Activated gamma-delta T cell treated with anti-CD3 and anti-CD28 coated beads, Interleukin-2, amount 50 U/mL, for 16 hours (primary cell): ENCODE results near the gene COL4A2.

Experiments used
- DNase-seq: peaks from one replicate; pipeline ENCODE4 v3.0.0-alpha.2; 2020; ENCODE audit warnings: low read depth

Gene COL4A2

DNA sequence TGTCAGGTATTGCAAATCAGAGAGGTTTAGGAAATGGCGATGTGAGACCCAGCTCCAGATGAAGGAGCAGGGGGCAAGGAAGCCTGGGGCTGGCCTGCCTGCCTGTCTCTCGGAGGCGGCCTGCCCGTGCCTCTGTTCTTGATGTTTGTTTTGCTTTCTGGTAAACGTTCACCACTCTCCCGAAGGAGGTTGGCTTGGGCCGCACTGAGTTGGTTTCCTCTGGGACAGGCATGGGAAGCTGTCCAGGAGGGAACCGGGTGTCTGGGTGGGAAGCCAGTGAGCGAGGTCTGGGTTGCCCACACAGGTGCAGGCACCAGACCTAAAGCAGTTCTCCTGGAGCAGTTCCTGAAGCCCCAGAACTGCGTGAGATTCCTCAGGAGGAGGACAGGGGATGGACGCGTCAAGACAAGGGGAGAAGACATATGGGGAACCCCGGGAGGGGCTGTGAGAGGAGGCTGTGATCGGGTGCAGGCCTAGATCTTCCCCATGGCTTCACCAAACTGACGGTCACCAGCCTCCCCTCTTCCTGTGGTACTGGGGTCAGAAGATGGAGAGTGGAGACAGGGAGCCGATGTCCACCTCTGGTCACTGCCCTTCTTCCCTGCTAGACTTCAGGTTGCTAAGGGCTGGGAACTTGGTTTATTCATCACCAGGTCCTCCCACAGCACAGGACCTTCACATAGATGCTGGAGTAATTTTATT lies 15.2 kb downstream of the COL4A2 start:
- no peak for DNase-seq

DNA sequence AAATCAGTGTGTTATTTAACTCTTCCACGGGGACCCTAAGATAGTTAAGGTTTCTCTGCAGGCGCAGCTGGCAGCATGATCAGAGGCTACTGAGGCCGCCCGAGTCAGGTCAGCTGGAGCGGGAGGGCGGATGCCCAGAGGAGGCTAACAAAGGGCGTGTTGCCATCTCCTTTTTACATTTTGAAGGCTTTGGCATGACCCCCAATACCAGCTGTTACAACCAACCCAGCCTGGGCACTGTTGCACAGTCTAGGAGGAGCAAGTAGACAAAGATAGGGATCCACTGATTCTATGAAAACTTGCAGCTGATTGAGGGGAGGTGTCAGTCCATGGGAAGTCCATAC lies 15.7 kb downstream of the COL4A2 start:
- no peak for DNase-seq

DNA sequence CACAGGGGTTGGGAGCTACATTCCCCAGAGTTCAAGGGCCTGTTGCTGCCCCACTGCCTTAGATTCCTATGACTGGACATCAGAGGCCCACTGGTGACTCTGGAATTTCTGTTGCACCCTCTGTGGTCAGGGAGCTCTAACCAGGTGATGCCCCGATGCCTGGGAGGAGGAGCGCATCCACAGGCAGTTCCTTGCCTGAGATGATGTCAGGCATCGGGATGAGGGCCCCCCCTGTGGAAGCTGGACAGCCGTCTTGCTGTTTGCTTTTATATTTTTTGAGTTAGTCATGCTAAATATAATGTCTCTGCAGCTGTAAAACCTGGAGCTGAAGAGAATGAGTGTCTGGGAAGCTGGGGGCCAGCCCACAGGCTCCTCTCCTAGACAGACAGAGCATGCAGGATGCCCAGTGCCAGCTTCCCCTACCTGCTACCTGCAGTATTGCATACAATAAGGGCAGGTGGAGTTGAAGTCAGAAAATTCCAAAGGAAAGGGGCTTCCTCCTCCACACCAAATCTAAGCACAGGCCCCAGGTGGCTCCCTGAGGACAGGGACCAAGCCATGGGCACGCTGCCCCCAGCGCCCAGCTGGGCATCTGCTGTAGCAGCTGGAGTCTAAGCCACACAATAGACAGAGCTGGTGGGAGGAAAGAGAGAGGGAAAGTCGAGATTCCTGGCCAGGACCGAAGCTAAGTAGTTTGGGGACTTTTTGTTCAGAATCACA lies 16.2 kb downstream of the COL4A2 start:
- DNase-seq = no peak

DNA sequence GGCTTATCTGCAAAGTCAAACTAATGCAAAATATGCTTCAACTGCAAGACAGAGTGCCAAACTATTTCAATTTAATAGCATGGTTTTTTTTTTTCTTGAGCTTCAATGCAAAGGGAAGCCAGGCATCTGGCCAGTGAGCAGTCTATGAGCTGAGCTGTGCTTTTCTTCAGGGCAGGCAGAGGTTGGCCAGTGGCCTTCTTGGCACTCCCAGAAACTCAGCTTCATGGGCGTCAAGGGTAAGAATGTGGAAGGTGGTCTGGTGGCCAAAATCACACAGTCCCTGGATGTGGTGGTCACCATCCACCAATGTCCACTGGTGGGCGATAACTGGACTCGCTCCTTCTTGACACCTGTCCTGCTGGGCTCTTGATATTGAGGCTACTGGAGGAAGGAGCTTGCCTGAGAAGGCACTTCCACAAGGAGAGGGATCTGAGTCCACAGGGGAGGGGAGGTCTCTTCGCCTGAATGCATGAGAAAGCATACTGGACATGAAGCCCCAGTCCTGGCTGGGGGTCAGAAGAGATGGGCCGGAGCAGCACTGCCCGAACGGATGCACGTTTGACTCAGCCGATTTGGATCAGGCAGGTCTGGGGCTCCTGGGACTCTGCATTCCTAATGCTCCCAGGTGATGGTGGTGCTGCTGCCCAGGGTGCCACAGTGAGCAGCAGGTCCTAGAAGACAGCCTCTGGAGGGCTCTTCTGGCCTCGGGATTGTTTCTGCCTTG lies 17.1 kb downstream of the COL4A2 start:
- DNase-seq = no peak

DNA sequence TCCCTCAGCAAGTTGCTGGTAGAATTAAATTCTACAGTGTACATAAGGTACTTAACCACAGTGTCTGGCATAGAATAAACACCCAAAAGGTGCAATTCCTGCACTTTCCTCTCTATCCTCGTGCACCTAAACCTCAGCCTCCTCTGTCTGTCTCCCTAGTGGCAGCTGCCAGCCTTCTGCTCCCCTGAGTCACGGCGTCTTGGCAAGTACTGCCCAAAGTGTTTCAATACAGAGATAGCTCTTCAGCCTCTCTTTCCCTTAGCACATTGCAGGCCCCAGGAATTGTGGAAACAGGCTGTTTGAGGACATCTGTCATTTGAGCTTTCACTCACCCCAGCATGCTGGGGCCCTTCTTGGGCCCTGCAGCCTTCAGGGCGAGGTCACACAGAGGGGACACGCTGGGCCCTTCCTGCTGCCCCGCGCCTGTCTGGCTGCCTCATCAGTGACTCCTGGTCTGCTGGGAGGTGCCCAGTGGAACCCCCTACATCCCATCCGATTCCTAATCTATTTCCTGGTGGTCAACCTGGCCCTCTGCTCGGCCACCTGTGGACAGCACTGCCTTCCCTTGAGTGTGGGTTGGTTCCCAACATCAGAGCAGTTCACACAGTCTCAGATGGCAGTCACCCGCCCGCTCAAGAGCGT lies 19.3 kb downstream of the COL4A2 start:
- no peak for DNase-seq

DNA sequence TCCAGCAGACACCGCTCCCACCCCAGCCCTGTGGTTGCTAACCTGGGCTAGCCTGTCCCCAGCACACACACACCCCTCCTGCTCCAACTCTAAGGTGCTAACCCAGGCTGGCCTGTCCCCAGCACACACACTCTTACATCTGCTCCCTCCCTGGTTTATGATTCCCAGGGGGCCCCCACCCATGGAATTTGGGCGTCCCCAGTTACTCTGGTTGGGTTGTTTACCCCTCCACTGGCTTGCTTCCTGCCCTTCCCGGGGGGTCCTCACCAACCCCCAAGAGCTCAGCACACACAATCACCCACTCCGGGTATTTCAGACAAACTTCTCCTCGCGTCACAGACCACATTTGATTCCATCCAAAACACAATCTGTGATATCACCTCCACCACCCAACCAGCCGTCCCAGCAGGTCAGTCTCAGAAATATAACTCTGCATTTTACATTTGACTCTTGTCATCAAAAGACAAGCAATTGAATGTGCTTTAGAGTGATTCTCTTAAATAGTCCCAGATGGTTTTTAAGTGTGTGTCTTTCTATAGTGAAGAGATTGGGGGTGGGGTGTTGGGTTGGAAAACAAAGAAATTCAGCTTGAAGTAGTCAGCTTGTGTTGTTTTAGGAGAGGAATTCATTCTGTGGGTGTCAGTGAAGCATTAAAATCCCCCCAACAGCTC lies 20.1 kb downstream of the COL4A2 start:
- DNase-seq = no peak

DNA sequence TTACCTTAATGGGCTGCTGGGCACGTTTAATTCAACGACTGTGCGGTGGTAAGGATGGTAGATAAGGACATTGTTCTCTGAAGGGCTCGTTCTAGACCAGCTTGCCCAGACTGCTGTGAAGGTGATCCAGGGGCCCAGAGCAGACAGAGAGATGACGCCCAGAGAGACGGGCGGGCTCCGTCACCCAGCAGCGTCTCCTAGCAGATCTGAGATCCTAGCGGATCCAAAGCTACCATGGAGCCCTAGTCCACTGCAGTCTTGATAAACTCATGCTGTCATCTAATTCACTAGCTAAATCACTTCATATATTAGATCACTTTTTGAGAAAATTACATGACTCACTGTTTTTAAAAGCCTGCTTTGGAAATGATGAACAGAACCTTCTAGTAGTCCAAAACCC lies 21.5 kb downstream of the COL4A2 start:
- DNase-seq = no peak

DNA sequence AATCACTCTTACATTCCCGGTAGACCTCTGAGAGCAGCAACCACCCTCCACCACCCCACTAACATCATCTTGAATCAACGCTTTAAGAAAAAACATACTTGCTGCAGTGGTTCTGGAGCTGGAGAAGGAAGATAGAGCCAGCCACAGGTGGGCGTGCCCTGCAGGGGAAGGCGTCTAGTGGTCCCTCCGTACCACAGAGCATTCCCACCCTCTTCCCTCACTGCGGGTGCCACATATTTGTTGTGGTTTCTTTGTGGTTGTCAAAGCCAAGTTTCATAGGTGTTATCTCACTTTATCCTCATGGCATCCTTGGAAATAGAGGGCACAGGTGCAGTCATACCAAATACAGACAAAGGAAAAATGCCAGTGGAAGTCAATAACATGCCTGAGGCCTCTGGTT lies 22.2 kb downstream of the COL4A2 start:
- no peak for DNase-seq

DNA sequence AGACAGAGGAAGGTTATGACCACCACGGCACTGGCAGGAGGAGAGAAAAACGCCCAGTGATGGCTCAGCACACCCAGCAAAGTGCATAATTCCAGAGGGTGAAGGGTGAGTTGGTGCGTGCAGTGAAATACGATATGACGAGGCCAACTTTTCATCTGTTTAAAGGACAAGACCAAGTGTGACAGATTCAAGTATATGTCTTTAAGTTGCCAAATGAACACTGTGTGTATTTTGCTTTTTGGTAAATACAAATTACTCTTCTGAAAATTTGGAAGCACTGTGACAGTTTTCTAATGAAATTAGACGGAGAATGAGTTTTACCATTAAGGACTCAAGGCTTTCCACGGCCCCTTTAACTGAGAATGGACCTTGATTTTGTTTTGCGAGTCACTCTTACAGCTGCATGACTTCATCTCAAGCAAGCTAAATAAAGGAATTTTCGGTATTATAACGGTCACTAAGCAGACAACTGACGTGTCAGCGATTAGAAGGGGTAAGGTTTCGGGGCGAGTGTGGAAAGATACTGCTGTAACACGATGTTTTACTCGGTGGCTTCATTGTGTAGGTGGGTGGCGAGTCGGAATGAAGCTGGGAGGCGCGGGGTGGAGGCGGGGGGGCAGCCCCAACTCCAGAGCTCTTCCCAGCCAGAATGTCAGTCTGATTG lies 22.8 kb downstream of the COL4A2 start:
- no peak for DNase-seq

DNA sequence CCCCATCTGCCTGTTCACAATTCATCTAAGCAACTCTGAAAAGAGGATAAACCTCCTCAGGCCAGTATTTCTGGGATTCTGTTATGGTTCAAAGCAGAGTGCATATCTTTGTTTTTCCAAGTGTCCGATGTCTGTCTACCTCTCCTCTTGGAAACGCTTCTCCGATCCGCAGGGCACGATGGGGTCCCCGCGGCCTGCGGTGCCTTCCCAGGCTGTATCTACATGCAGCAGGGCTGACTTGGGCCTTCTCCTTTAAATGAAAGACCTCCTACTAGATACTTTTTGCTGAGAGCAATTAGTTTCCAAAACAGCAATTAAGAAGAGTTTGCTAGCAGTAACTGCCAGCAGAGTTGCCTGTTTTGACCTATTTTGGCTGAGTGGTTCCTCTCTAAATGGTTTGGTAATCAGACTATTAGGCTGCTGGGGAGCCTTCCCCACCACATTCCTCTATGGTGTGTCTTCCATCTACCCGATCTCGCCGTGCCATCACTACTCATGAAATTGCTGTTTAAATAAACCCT lies 23.5 kb downstream of the COL4A2 start:
- no peak for DNase-seq

DNA sequence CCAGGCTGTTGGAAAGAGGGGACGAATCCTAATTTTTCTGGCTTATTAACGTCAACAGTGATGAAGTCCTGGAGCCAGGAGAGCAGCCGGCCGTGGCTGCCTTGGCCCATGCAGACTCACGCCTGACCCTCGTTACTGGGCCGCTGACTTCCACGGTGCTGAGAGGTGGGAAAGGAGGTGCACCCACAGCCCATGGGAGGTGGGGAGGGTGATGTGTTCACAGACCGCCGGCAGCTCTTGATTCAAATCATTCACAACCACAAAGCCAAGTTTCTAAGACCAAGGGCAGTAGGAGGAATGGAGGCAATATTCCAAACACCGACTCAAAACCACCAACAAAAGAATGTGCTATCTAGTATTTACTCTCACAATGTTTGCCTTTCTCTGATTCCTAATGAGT lies 24.3 kb downstream of the COL4A2 start:
- no peak for DNase-seq

DNA sequence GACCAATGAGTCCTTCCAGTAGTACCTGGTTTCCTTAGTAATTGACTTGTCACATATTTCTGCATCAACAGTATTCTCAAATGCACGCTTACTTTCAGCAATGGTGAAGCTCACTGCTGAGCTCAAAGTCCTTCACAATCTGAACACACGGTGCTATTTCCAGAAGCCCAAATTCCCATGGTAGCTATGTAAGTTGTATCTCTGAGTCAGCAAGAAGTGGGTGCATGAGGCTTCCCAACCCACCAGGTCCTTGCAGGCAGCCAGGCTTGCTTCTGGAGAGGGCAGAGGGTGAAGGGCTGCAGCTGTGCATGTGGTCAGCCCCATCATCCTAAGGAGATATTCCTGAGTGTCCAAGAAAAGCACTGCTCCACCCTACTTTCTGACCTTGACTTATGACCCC lies 25.7 kb downstream of the COL4A2 start:
- no peak for DNase-seq

DNA sequence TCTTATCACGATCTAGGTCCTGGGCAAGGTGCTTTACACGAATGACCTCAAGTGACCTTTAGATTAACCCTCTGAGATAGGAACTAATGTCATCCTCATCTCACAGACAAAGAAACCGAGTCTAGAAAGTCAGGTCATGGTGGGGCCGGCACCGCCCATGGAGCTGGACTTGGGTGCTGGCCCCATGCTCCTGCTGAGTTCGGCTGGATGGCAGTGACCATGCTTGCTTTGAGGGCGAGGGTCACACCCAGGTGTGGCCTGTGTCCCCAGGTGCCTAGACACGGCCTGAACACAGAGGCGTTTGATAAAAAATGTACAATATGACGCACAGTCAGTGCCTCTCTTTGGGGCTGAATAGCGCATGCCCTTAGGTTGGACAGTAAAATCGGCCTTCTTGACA lies 26.8 kb downstream of the COL4A2 start:
- no peak for DNase-seq

DNA sequence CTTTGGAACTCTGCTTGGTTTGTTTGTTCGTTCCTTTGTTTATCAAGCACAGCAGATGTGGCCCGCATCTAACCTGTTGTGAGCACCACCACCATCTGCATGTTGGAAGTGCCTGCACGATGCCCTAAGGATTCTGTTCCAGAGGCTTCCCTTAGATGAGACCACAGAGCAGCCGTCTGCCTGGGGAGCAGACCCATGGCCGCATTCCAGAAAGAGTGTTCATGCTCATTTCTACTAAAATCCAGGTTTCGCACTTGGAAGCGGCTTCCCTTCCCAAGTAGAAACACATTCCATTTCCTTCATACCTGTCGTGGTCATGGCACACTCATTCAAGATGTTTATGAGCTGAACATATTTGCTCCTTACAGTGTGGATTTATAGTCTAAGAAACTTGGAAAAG lies 27.2 kb downstream of the COL4A2 start:
- DNase-seq = no peak

DNA sequence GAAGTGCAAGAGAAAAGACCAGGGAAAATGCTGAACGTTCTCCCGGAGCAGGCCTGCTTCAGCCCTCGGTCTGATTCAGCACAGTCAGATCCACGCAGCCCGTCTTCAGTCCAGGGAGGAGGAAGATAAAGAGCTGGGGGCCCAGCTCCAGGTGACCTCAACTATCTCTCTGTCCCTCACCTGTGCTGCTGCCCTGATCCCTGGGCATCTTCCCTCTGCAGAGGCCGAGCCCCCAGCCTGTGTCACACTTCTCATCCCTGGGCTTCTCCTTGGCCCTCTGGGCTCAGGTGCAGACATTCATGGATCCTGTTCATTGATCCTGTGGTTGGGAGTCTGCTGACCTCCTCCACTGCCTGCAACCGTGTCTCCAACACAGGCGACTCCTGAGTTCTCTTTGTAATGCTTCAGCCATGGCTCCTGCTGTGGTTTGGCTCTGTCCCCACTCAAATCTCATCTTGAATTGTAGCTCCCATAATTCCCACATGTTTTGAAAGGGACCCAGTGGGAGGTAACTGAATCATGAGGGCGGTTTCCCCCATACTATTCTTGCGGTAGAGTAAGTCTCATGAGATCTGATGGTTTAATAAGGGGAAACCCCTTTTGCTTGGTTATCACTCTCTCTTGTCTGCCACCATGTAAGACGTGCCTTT lies 27.9 kb downstream of the COL4A2 start:
- no peak for DNase-seq

DNA sequence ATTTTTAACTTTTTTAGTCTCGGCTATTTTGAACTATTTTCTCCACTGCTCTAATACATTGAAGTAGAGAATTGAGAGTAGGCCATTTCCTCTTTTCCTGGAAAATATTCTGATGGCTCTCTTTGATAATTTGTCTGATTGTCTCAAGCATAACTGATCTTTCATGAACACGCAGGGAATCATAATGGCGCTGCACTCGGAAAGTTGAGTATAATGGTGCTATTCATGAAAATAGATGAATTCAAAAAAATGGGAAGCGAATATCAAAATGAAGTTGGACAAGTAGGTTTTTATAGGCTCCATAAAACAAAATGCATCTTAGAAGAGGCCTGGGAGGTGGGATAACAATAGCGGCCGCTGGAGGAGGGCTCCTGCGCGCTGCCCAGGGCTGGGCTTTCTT lies 29.0 kb downstream of the COL4A2 start:
- no peak for DNase-seq

DNA sequence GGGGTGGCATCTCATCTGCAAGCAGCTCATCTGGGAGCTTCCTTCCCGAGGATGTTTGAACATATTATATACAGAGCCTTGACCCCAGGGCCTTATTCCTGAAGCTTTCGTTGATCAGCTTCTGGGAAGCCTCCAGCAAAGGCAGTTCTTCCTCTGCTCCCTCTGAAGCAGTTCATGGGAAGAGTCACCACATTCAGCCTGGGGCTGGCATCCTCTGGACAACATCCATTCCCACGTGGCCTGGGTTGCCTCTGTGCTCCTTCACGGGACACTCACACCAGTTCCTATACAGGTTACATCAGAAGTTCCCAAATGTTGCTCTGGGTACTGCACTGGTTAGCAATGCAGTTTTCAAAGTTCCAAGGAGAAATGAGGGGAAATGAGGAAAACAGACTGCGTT lies 29.6 kb downstream of the COL4A2 start:
- DNase-seq = no peak

DNA sequence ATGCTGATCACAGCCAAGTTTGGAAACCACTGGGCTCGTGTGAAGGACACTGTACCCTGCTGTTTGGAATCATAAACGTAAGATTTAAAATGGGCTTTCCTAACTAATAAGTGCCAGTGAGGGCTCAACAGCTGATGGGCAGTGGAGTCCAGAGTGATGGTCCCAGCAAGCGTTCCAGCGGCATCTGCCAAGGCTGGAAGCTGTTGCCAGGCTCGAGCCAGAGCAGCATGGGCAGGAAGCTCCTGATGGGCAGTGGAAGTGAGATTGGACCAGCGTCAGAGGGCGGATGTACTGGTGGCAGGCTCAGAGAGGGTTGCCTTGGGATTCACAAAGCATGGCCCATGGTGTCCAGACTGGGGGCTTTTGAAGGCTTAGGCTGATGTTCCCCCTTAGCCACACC lies 30.2 kb downstream of the COL4A2 start:
- no peak for DNase-seq

DNA sequence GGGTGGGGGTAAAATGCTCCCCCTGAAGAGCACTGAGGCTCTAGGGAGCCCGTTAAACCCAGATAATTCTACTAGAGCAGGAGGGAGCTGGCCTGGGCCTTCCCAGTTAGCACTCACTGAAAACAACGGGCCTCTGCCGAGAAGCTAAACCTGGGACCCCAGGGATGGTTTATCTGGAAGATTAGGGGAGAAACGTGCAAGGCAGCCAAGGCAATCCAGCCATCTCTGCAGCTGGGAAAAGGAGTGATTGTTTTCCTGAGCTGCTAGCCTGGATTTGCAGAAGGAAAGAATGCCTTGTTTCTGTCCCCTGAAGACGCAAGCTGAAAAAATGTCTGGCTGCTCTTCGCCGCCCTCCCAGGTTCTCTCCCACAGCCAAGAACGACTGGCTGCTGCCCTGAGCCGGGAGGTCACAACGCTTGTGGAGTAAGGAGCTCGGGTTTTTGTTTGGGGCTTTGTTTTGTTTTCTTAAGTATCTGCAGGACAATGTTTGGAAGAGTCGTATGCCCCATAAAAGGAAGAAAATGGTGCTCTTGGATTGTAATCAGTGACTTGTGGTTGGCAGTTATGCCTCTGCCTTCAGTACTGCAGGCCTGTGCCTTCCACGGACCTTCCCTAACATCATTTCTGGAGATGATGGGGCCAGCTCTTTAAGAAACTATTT lies 31.5 kb downstream of the COL4A2 start:
- DNase-seq = no peak

DNA sequence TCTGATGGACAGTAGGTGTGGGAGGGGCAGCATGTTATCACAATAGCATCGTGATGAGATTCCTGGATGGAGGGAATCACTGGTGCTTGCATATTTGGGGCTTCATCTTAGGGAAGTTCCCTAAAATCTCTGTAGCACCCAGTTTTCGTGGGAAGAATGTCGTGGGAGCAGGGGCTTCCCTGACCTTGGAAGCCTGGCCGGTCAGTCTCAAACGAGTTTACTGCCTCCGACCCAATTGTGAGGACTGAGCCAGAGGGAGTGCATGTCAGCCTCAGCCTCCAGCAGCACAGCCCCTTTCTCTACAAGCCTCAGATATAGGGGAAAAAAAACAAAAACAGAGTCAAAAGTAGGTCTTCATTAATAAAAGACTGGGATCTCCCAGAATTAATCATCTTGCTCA lies 32.2 kb downstream of the COL4A2 start:
- no peak for DNase-seq
